Measurements from ENCODE around the gene RFPL2. TPM values are rescaled to one million over a fixed set of nuclear protein-coding genes. Genes with fewer than 3 reads are reported as not detected.
A peak's percentile ranks its signal among the peaks of the same experiment; 100 is the strongest.

RFPL2 gene
- total RNA-seq, 5 donors from 2014 or later (not counting 1 experiment from before 2014, with no cell fraction given) = 0.16 to 1.8 (median 1.1) TPM

GRCh38 chr22:32240461-32240860 lies 35.6 kb upstream of the RFPL2 start:
- Histone ChIP-seq H3K4me3 (ENCODE audit: control insufficient read depth in 1 of 2, extremely low read depth in 1 of 2, low read length in 1 of 2) (no peak overlapping the region), H3K9me3 (no peaks in the 10 kb centered on the region), H3K27ac (ENCODE audit: low read length) (no peak overlapping the region), H3K27me3 (replicated peaks in 1 of 2; ENCODE audit: control insufficient read depth in 2 of 2, extremely low read depth in 1 of 2, insufficient read depth in 2 of 2, low read length in 1 of 2) (peaks cover 0 to 2% of the 10 kb centered on the region in 2 experiments), H3K4me1 (ENCODE audit: control insufficient read depth in 1 of 2, extremely low read depth in 1 of 2, insufficient read depth in 2 of 2, low read length in 2 of 2) (no peaks in the 10 kb centered on the region), H3K36me3 (ENCODE audit: control insufficient read depth in 2 of 2, extremely low read depth in 1 of 2, insufficient read depth in 1 of 2, low read length in 1 of 2) (no peaks in the 10 kb centered on the region)
- ChIA-PET POLR2A (no interaction called here), CTCF (interaction anchor here in 1 of 2 donors (0.6 kb wide), 1 partner anchor 20 kb away, joined by 3 read pairs; no protein-coding TSS in a partner anchor)
- DNase-seq (no peak), ATAC-seq (replicated peaks in 1 of 4) (no peak)
- no peak overlapping the region for H3K4me3 Mint-ChIP-seq
- H3K9me3 Mint-ChIP-seq = no peaks in the 10 kb centered on the region
- H3K4me1 Mint-ChIP-seq = no peaks in the 10 kb centered on the region
- H3K27ac Mint-ChIP-seq = no peak overlapping the region
- H3K36me3 Mint-ChIP-seq = no peaks in the 10 kb centered on the region
- H3K27me3 Mint-ChIP-seq = peaks cover 6 to 17% of the 10 kb centered on the region in 2 donors
- WGBS (ENCODE audit: insufficient coverage) = no CpG with 5 or more reads among the region's 2 CpGs

GRCh38 chr22:32237906-32238305 lies 33.0 kb upstream of the RFPL2 start:
- Mint-ChIP-seq H3K9me3 (no peaks in the 10 kb centered on the region), H3K27me3 (peaks cover 24 to 30% of the 10 kb centered on the region in 2 donors), H3K4me1 (no peaks in the 10 kb centered on the region), H3K27ac (no peak overlapping the region), H3K4me3 (no peak overlapping the region), H3K36me3 (no peaks in the 10 kb centered on the region)
- Histone ChIP-seq H3K27ac (ENCODE audit: low read length) (no peak overlapping the region), H3K36me3 (ENCODE audit: control insufficient read depth in 2 of 2, extremely low read depth in 1 of 2, insufficient read depth in 1 of 2, low read length in 1 of 2) (no peaks in the 10 kb centered on the region), H3K4me1 (ENCODE audit: control insufficient read depth in 1 of 2, extremely low read depth in 1 of 2, insufficient read depth in 2 of 2, low read length in 2 of 2) (no peaks in the 10 kb centered on the region), H3K4me3 (ENCODE audit: control insufficient read depth in 1 of 2, extremely low read depth in 1 of 2, low read length in 1 of 2) (no peak overlapping the region), H3K27me3 (replicated peaks in 1 of 2; ENCODE audit: control insufficient read depth in 2 of 2, extremely low read depth in 1 of 2, insufficient read depth in 2 of 2, low read length in 1 of 2) (no peaks in the 10 kb centered on the region), H3K9me3 (no peaks in the 10 kb centered on the region)
- ATAC-seq (replicated peaks in 1 of 4) (no peak), DNase-seq (no peak)
- WGBS (ENCODE audit: insufficient coverage) = 100% methylated on average over 1 of the region's 1 CpG
- ChIA-PET POLR2A (no interaction called here), CTCF (no interaction called here)

GRCh38 chr22:32236970-32237369 lies 32.1 kb upstream of the RFPL2 start:
- POLR2A ChIA-PET = no interaction called here
- WGBS (ENCODE audit: insufficient coverage) = no CpG with 5 or more reads among the region's 8 CpGs
- Histone ChIP-seq H3K36me3 (ENCODE audit: control insufficient read depth in 2 of 2, extremely low read depth in 1 of 2, insufficient read depth in 1 of 2, low read length in 1 of 2) (no peaks in the 10 kb centered on the region), H3K27me3 (replicated peaks in 1 of 2; ENCODE audit: control insufficient read depth in 2 of 2, extremely low read depth in 1 of 2, insufficient read depth in 2 of 2, low read length in 1 of 2) (peaks cover 0 to under 1% of the 10 kb centered on the region in 2 experiments), H3K4me1 (ENCODE audit: control insufficient read depth in 1 of 2, extremely low read depth in 1 of 2, insufficient read depth in 2 of 2, low read length in 2 of 2) (no peaks in the 10 kb centered on the region), H3K9me3 (no peaks in the 10 kb centered on the region), H3K27ac (ENCODE audit: low read length) (no peak overlapping the region), H3K4me3 (ENCODE audit: control insufficient read depth in 1 of 2, extremely low read depth in 1 of 2, low read length in 1 of 2) (no peak overlapping the region)
- Mint-ChIP-seq H3K36me3 (no peaks in the 10 kb centered on the region), H3K4me3 (no peak overlapping the region), H3K27ac (no peak overlapping the region), H3K9me3 (no peaks in the 10 kb centered on the region), H3K27me3 (peaks cover 29 to 31% of the 10 kb centered on the region in 2 donors), H3K4me1 (no peaks in the 10 kb centered on the region)
- CTCF ChIA-PET = interaction anchor here in 1 of 2 donors (0.7 kb wide), 1 partner anchor 291 kb away, joined by 3 read pairs; no protein-coding TSS in a partner anchor
- no peak for DNase-seq
- no peak for ATAC-seq (replicated peaks in 1 of 4)

- no peak overlapping the region for H3K4me3 Mint-ChIP-seq
- H3K27me3 Mint-ChIP-seq = peaks cover 21 to 39% of the 10 kb centered on the region in 2 donors
- Histone ChIP-seq H3K4me3 (ENCODE audit: control insufficient read depth in 1 of 2, extremely low read depth in 1 of 2, low read length in 1 of 2) (no peak overlapping the region), H3K27me3 (replicated peaks in 1 of 2; ENCODE audit: control insufficient read depth in 2 of 2, extremely low read depth in 1 of 2, insufficient read depth in 2 of 2, low read length in 1 of 2) (peaks cover 0 to 6% of the 10 kb centered on the region in 2 experiments), H3K27ac (ENCODE audit: low read length) (no peak overlapping the region), H3K36me3 (ENCODE audit: control insufficient read depth in 2 of 2, extremely low read depth in 1 of 2, insufficient read depth in 1 of 2, low read length in 1 of 2) (no peaks in the 10 kb centered on the region), H3K9me3 (no peaks in the 10 kb centered on the region), H3K4me1 (ENCODE audit: control insufficient read depth in 1 of 2, extremely low read depth in 1 of 2, insufficient read depth in 2 of 2, low read length in 2 of 2) (no peaks in the 10 kb centered on the region)
- H3K36me3 Mint-ChIP-seq = no peaks in the 10 kb centered on the region
- 68% methylated on average over 4 of the region's 5 CpGs for WGBS (ENCODE audit: insufficient coverage)
- H3K9me3 Mint-ChIP-seq = no peaks in the 10 kb centered on the region
- DNase-seq (no peak), ATAC-seq (replicated peaks in 1 of 4) (no peak)
- no peak overlapping the region for H3K27ac Mint-ChIP-seq
- no peaks in the 10 kb centered on the region for H3K4me1 Mint-ChIP-seq
- ChIA-PET POLR2A (no interaction called here), CTCF (no interaction called here)
These were observed 28.2 kb upstream of the RFPL2 start for GRCh38 chr22:32233091-32233490.

GRCh38 chr22:32232191-32232830 lies 27.4 kb upstream of the RFPL2 start:
- ATAC-seq (replicated peaks in 1 of 4) = no peak
- Histone ChIP-seq H3K27me3 (replicated peaks in 1 of 2; ENCODE audit: control insufficient read depth in 2 of 2, extremely low read depth in 1 of 2, insufficient read depth in 2 of 2, low read length in 1 of 2) (peaks cover 0 to 6% of the 10 kb centered on the region in 2 experiments), H3K27ac (ENCODE audit: low read length) (no peak overlapping the region), H3K9me3 (no peaks in the 10 kb centered on the region), H3K4me1 (ENCODE audit: control insufficient read depth in 1 of 2, extremely low read depth in 1 of 2, insufficient read depth in 2 of 2, low read length in 2 of 2) (no peaks in the 10 kb centered on the region), H3K36me3 (ENCODE audit: control insufficient read depth in 2 of 2, extremely low read depth in 1 of 2, insufficient read depth in 1 of 2, low read length in 1 of 2) (no peaks in the 10 kb centered on the region), H3K4me3 (ENCODE audit: control insufficient read depth in 1 of 2, extremely low read depth in 1 of 2, low read length in 1 of 2) (no peak overlapping the region)
- POLR2A ChIA-PET = no interaction called here
- CTCF ChIA-PET = interaction anchor here in 1 of 2 donors (0.6 kb wide), 1 partner anchor 129 kb away, joined by 3 read pairs; no protein-coding TSS in a partner anchor
- DNase-seq = no peak
- no peaks in the 10 kb centered on the region for H3K9me3 Mint-ChIP-seq
- H3K27me3 Mint-ChIP-seq = peaks cover 20 to 38% of the 10 kb centered on the region in 2 donors
- H3K36me3 Mint-ChIP-seq = no peaks in the 10 kb centered on the region
- H3K27ac Mint-ChIP-seq = no peak overlapping the region
- WGBS (ENCODE audit: insufficient coverage) = 63% methylated on average over 1 of the region's 5 CpGs
- H3K4me1 Mint-ChIP-seq = no peaks in the 10 kb centered on the region
- no peak overlapping the region for H3K4me3 Mint-ChIP-seq

GRCh38 chr22:32226326-32227104 lies 21.6 kb upstream of the RFPL2 start:
- H3K27ac Mint-ChIP-seq = peak overlapping the region in 1 of 2 donors; percentile 70
- ATAC-seq (replicated peaks in 1 of 4) (no peak), DNase-seq (no peak)
- no peak overlapping the region for H3K4me3 ChIP-seq (ENCODE audit: control insufficient read depth in 1 of 2, extremely low read depth in 1 of 2, low read length in 1 of 2)
- H3K36me3 ChIP-seq (ENCODE audit: control insufficient read depth in 2 of 2, extremely low read depth in 1 of 2, insufficient read depth in 1 of 2, low read length in 1 of 2) = no peaks in the 10 kb centered on the region
- WGBS (ENCODE audit: insufficient coverage) = 41% methylated on average over 3 of the region's 7 CpGs
- ChIA-PET CTCF (no interaction called here), POLR2A (no interaction called here)
- H3K27me3 ChIP-seq (replicated peaks in 1 of 2; ENCODE audit: control insufficient read depth in 2 of 2, extremely low read depth in 1 of 2, insufficient read depth in 2 of 2, low read length in 1 of 2) = peaks cover 0 to 7% of the 10 kb centered on the region in 2 experiments
- H3K36me3 Mint-ChIP-seq = no peaks in the 10 kb centered on the region
- H3K27ac ChIP-seq (ENCODE audit: low read length) = no peak overlapping the region
- peaks cover 14 to 17% of the 10 kb centered on the region in 2 donors for H3K27me3 Mint-ChIP-seq
- H3K4me1 ChIP-seq (ENCODE audit: control insufficient read depth in 1 of 2, extremely low read depth in 1 of 2, insufficient read depth in 2 of 2, low read length in 2 of 2) = no peaks in the 10 kb centered on the region
- H3K9me3 ChIP-seq = no peaks in the 10 kb centered on the region
- H3K9me3 Mint-ChIP-seq = no peaks in the 10 kb centered on the region
- H3K4me3 Mint-ChIP-seq = no peak overlapping the region
- no peaks in the 10 kb centered on the region for H3K4me1 Mint-ChIP-seq
